Subcutaneous abdominal adipose tissue (tissue), 5 donors: ENCODE data around the gene MGAT4A.
"Not testable (repeated sequence)": the region's sequence is repeated elsewhere in the genome, so short reads cannot be mapped to it uniquely, and the experiment has no call there.

ENCODE experiments used
- H3K27ac ChIP-seq: one replicate; pipeline ENCODE4 v1.7.0; 2013; ENCODE audit warnings: low read depth, mild to moderate bottlenecking, inconsistent platforms, low read length, moderate library complexity
- H3K27me3 ChIP-seq, 5 donors: one replicate each; pipeline ENCODE4 v1.7.0; 2013; ENCODE audit warnings: low read length in 5 of 5, inconsistent platforms in 1 of 5; ENCODE audit not compliant: control insufficient read depth in 5 of 5, insufficient read depth in 4 of 5
- H3K36me3 ChIP-seq, 5 donors: one replicate each; pipeline ENCODE4 v1.7.0; 2013; ENCODE audit warnings: low read length in 5 of 5; ENCODE audit not compliant: control insufficient read depth in 5 of 5, insufficient read depth in 5 of 5
- H3K4me1 ChIP-seq, 5 donors: one replicate each; pipeline ENCODE4 v1.7.0; 2013; ENCODE audit warnings: low read length in 5 of 5, mild to moderate bottlenecking in 3 of 5, moderate library complexity in 1 of 5; ENCODE audit not compliant: control insufficient read depth in 5 of 5, insufficient read depth in 5 of 5
- H3K4me3 ChIP-seq, 5 donors: one replicate each; pipeline ENCODE4 v1.7.0; 2013; ENCODE audit warnings: low read length in 5 of 5, low read depth in 1 of 5
- H3K9ac ChIP-seq, 5 donors: one replicate each; pipeline ENCODE4 v1.7.0; 2013; ENCODE audit warnings: low read length in 5 of 5, mild to moderate bottlenecking in 4 of 5, moderate library complexity in 3 of 5
- H3K9me3 ChIP-seq, 5 donors: one replicate each; pipeline ENCODE4 v1.7.0; 2013; ENCODE audit warnings: low read length in 5 of 5; ENCODE audit not compliant: control insufficient read depth in 5 of 5
- donor health status: healthy.
- donor health status: healthy.
- donor health status: healthy.
- donor health status: healthy.
- donor health status: healthy.

Gene MGAT4A

GRCh38 chr2:98734162-98734561 is 3.2 kb upstream of the MGAT4A start:
- Histone ChIP-seq H3K9me3 (no peaks in the 10 kb centered on the region), H3K27me3 (no peaks in the 10 kb centered on the region), H3K36me3 (no peaks in the 10 kb centered on the region), H3K27ac (no peak overlapping the region), H3K9ac (no peak overlapping the region), H3K4me1 (peaks cover 4 to 25% (median 17%) of the 10 kb centered on the region in 5 donors), H3K4me3 (no peak overlapping the region)

DNA sequence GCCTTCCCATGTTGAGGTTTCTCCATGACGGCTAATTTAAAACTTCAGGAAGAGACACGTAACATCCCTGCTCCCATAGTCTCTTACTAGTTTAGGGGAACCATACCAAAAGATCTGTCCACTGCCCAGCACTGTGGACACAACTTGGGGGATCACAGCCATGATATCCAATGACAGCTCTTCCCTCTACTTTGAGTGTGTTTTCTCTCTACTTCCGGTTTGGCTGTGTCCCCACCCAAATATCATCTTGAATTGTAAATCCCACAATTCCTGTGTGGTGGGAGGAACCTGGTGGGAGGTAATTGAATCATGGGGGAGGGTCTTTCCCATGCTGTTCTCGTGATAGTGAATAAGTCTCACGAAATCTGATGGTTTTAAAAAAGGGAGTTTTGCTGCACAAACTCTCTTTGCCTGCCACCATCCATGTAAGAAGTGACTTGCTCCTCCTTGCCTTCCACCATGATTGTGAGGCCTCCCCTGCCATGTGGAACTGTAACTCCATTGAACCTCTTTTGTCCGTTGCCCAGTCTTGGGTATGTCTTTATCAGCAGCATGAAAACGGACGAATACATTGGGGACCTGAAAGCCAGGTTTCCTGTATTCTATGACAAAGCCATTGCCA is 1.6 kb upstream of the MGAT4A start:
- Histone ChIP-seq H3K4me1 (peaks cover 4 to 28% (median 21%) of the 10 kb centered on the region in 5 donors), H3K36me3 (no peaks in the 10 kb centered on the region), H3K4me3 (peak overlapping the region in 2 of 5 donors; percentile 72 to 75), H3K9me3 (no peaks in the 10 kb centered on the region), H3K9ac (peak overlapping the region in 1 of 5 donors; percentile 90), H3K27me3 (no peaks in the 10 kb centered on the region), H3K27ac (no peak overlapping the region)

DNA sequence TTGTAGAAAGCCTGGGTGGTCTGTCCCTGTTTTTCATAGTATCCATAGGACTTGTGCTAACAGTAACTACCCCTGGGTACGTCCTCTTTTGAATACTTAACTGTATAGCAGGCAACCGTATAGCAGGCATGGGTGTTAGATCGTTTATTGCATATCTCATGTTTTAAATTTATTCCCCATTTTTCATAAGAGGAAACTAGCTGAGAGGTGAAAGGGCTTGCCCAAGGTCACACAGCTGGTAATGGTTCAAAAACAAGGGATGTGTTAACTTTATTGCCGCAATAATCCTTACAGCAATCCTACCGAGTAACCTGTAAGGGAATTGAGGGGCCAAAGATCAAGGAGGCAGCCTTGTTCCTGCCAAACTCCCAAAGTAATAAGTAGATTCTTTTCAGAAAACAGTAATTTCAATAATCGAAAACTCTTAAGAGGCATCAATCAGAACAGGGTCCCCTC is 990 bp upstream of the MGAT4A start:
- Histone ChIP-seq H3K9ac (peak overlapping the region; percentile 76 to 93 (median 91)), H3K4me1 (peaks cover 4 to 34% (median 22%) of the 10 kb centered on the region in 5 donors), H3K36me3 (no peaks in the 10 kb centered on the region), H3K9me3 (no peaks in the 10 kb centered on the region), H3K27ac (peak overlapping the region; percentile 46), H3K27me3 (no peaks in the 10 kb centered on the region), H3K4me3 (peak overlapping the region; percentile 72 to 80 (median 79))

GRCh38 chr2:98730707-98731040 is 258 bp downstream of the MGAT4A start:
- H3K4me3 ChIP-seq, result peak overlapping the region in 4 of 5 donors; percentile 72 to 88 (median 74)
- no peaks in the 10 kb centered on the region for H3K36me3 ChIP-seq
- H3K27me3 ChIP-seq, result no peaks in the 10 kb centered on the region
- peak overlapping the region in 4 of 5 donors; percentile 38 to 72 (median 46) for H3K9ac ChIP-seq
- no peak overlapping the region for H3K27ac ChIP-seq
- peaks cover 4 to 46% (median 22%) of the 10 kb centered on the region in 5 donors for H3K4me1 ChIP-seq
- no peaks in the 10 kb centered on the region for H3K9me3 ChIP-seq

DNA sequence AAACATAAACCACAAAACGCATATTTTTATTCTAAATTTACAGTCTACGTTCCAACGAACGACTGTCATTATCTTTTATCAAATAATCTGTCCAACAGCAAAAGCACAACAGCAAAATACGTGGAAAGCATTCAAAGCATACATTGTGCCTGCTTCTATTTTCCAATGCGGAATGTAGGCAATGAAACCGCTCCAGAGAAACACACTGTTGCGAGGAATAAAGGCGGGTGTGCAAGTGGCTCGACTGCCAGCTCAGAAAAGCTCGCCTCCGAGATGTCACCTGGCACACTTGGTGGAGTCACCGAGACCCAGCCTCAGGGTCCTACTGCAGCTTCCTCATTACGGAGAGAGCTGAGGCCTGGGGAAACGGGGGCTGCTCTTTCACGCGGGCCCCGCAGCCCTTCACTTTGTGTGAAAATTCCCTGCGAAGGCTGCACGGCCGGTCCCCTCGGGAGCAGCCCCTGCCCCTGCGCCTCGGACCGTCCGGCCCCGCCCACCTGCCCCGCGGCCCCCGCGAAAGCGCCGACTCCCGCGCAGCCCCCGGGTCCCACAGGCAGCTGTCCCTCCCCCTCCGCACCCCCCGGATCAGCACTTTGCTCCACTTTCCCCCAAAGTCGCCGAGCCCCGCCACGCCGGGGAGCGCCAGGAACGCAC is 752 bp downstream of the MGAT4A start:
- Histone ChIP-seq H3K9me3 (no peaks in the 10 kb centered on the region), H3K4me1 (peaks cover 4 to 49% (median 22%) of the 10 kb centered on the region in 5 donors), H3K27me3 (no peaks in the 10 kb centered on the region), H3K4me3 (peak overlapping the region; percentile 72 to 88 (median 76)), H3K36me3 (no peaks in the 10 kb centered on the region), H3K9ac (peak overlapping the region in 4 of 5 donors; percentile 38 to 72 (median 46)), H3K27ac (no peak overlapping the region)

GRCh38 chr2:98729652-98730051 is 1.3 kb downstream of the MGAT4A start:
- H3K9me3 ChIP-seq, result no peaks in the 10 kb centered on the region
- H3K9ac ChIP-seq, result peak overlapping the region in 4 of 5 donors; percentile 38 to 72 (median 46)
- H3K4me1 ChIP-seq, result peaks cover 4 to 49% (median 22%) of the 10 kb centered on the region in 5 donors
- no peak overlapping the region for H3K27ac ChIP-seq
- no peaks in the 10 kb centered on the region for H3K36me3 ChIP-seq
- peak overlapping the region; percentile 72 to 88 (median 76) for H3K4me3 ChIP-seq
- H3K27me3 ChIP-seq, result no peaks in the 10 kb centered on the region

GRCh38 chr2:98728088-98728718 is 2.7 kb downstream of the MGAT4A start:
- H3K9me3 ChIP-seq, H3K27ac ChIP-seq, H3K36me3 ChIP-seq, H3K4me3 ChIP-seq, H3K9ac ChIP-seq, H3K27me3 ChIP-seq: not testable (repeated sequence)
- peaks cover 4 to 49% (median 22%) of the 10 kb centered on the region in 5 donors for H3K4me1 ChIP-seq

- H3K27me3 ChIP-seq, result no peaks in the 10 kb centered on the region
- H3K27ac ChIP-seq, result no peak overlapping the region
- no peaks in the 10 kb centered on the region for H3K9me3 ChIP-seq
- H3K36me3 ChIP-seq, result peaks cover 0 to 7% (median 0%) of the 10 kb centered on the region in 5 donors
- no peak overlapping the region for H3K4me3 ChIP-seq
- peaks cover 4 to 46% (median 27%) of the 10 kb centered on the region in 5 donors for H3K4me1 ChIP-seq
- no peak overlapping the region for H3K9ac ChIP-seq
Observed at GRCh38 chr2:98727369-98728087, 3.4 kb downstream of the MGAT4A start.

DNA sequence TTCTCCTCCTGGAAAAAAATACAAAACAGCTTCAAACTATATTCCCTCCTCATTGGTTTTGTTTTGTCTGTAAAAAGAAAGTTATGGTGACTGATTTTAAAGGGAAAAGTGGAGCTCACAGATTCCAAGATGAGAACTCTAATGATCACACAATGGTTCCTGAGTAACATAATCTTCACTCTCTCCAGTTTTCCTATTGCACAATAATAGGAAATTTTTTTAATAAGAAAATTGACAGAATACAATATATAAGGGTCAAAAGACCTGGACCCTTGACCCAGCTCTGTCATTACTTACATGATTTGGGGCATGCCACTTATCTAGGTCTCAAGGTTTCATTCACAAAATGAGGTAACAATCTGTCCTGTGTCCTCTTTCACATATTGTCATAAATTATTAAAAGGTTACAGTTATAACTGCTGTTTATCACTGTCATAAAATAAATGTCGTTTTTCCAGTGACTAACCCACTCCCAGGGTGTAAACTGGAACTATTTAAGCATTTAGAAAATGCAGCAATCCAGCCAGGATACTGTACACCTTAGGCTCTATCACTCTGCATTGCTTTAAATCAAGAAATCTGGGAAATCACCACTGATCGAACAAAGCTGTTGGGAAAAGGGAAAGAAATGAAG is 4.1 kb downstream of the MGAT4A start:
- no peak overlapping the region for H3K4me3 ChIP-seq
- no peak overlapping the region for H3K9ac ChIP-seq
- peaks cover 3 to 39% (median 24%) of the 10 kb centered on the region in 5 donors for H3K4me1 ChIP-seq
- H3K27ac ChIP-seq, result no peak overlapping the region
- H3K27me3 ChIP-seq, result no peaks in the 10 kb centered on the region
- H3K36me3 ChIP-seq, result peaks cover 0 to 7% (median 0%) of the 10 kb centered on the region in 5 donors
- no peaks in the 10 kb centered on the region for H3K9me3 ChIP-seq
